ENCODE data around the gene RFX4. TPM values are rescaled to one million over a fixed set of nuclear protein-coding genes. Genes with fewer than 3 reads are reported as not detected.

Gene RFX4
- total RNA-seq, 2 experiments from 2014 or later = not detected

DNA sequence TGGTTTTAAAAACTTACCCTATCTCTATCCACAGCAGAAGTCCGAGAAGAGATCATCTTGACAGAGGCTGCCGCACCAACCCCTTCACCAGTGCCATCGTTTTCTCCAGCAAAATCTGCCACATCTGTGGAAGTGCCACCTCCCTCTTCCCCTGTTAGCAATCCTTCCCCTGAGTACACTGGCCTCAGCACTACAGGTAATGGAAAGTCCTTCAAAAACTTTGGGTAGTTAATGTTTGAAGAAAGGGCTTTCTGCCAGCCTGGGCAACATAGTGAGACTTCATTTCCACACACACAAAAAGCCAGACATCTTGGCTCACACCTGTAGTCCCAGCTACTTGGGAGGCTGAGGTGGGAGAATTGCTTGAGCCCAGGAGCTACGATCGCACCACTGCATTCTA lies 150.1 kb downstream of the RFX4 start:
- Mint-ChIP-seq H3K27me3 (no peaks in the 10 kb centered on the region), H3K36me3 (ENCODE audit: low read depth) (no peaks in the 10 kb centered on the region), H3K9me3 (no peaks in the 10 kb centered on the region), H3K4me1 (ENCODE audit: low read depth) (peaks cover 5% of the 10 kb centered on the region), H3K27ac (no peak overlapping the region), H3K4me3 (no peak overlapping the region)
- TF ChIP-seq, protein P1, sequence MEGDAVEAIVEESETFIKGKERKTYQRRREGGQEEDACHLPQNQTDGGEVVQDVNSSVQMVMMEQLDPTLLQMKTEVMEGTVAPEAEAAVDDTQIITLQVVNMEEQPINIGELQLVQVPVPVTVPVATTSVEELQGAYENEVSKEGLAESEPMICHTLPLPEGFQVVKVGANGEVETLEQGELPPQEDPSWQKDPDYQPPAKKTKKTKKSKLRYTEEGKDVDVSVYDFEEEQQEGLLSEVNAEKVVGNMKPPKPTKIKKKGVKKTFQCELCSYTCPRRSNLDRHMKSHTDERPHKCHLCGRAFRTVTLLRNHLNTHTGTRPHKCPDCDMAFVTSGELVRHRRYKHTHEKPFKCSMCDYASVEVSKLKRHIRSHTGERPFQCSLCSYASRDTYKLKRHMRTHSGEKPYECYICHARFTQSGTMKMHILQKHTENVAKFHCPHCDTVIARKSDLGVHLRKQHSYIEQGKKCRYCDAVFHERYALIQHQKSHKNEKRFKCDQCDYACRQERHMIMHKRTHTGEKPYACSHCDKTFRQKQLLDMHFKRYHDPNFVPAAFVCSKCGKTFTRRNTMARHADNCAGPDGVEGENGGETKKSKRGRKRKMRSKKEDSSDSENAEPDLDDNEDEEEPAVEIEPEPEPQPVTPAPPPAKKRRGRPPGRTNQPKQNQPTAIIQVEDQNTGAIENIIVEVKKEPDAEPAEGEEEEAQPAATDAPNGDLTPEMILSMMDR (IDR thresholded peaks at IDR 0.05) = no peak
- ChIA-PET POLR2A (no interaction called here), CTCF (interaction anchor here (1.0 kb wide), 1 partner anchor 50 kb away, joined by 3 read pairs; no protein-coding TSS in a partner anchor)
- no peak for DNase-seq
- no peak for ATAC-seq
- intact Hi-C loops (cut with micrococcal nuclease) = no loop called here

GRCh38 chr12:106733660-106734059 lies 150.9 kb downstream of the RFX4 start:
- H3K27me3 Mint-ChIP-seq = no peaks in the 10 kb centered on the region
- intact Hi-C loops (cut with micrococcal nuclease) = no loop called here
- DNase-seq (no peak), ATAC-seq (no peak)
- peaks cover 3% of the 10 kb centered on the region for H3K4me1 Mint-ChIP-seq (ENCODE audit: low read depth)
- H3K9me3 Mint-ChIP-seq = no peaks in the 10 kb centered on the region
- no peak overlapping the region for H3K27ac Mint-ChIP-seq
- no peaks in the 10 kb centered on the region for H3K36me3 Mint-ChIP-seq (ENCODE audit: low read depth)
- TF ChIP-seq, protein P1 (IDR thresholded peaks at IDR 0.05) = no peak
- POLR2A ChIA-PET = no interaction called here
- H3K4me3 Mint-ChIP-seq = no peak overlapping the region
- CTCF ChIA-PET = interaction anchor here (0.8 to 1.0 kb wide), 2 partner anchors 50 to 186 kb away, joined by 3 read pairs; no protein-coding TSS in a partner anchor

- H3K36me3 Mint-ChIP-seq (ENCODE audit: low read depth) = no peaks in the 10 kb centered on the region
- ATAC-seq (peak; percentile 62), DNase-seq (peak; percentile 42)
- no peak overlapping the region for H3K27ac Mint-ChIP-seq
- no peak overlapping the region for H3K4me3 Mint-ChIP-seq
- peaks cover 3% of the 10 kb centered on the region for H3K4me1 Mint-ChIP-seq (ENCODE audit: low read depth)
- no peaks in the 10 kb centered on the region for H3K9me3 Mint-ChIP-seq
- peaks cover 2% of the 10 kb centered on the region for H3K27me3 Mint-ChIP-seq
- intact Hi-C loops (cut with micrococcal nuclease) = no loop called here
- CTCF ChIA-PET = interaction anchor here (0.7 to 1.8 kb wide), 6 partner anchors 8 to 106 kb away, joined by 3 to 7 read pairs (median 4); no protein-coding TSS in a partner anchor
- POLR2A ChIA-PET = interaction anchor here (0.6 kb wide), 1 partner anchor 330 kb away, joined by 3 read pairs; no protein-coding TSS in a partner anchor
- TF ChIP-seq, protein P1 (IDR thresholded peaks at IDR 0.05) = no peak
Measured at GRCh38 chr12:106736051-106736957, 153.5 kb downstream of the RFX4 start.

- no peak for ATAC-seq
- intact Hi-C loops (cut with micrococcal nuclease) = no loop called here
- no peaks in the 10 kb centered on the region for H3K36me3 Mint-ChIP-seq (ENCODE audit: low read depth)
- TF ChIP-seq, protein P1 (IDR thresholded peaks at IDR 0.05) = no peak
- CTCF ChIA-PET = interaction anchor here (0.6 to 1.0 kb wide), 4 partner anchors 15 to 115 kb away, joined by 3 read pairs; partner anchors contain the start of gene RIC8B
- no peak overlapping the region for H3K4me3 Mint-ChIP-seq
- no peak for DNase-seq
- H3K9me3 Mint-ChIP-seq = no peaks in the 10 kb centered on the region
- H3K27me3 Mint-ChIP-seq = peaks cover 2% of the 10 kb centered on the region
- POLR2A ChIA-PET = no interaction called here
- H3K27ac Mint-ChIP-seq = no peak overlapping the region
- peaks cover 3% of the 10 kb centered on the region for H3K4me1 Mint-ChIP-seq (ENCODE audit: low read depth)
Measured at GRCh38 chr12:106739318-106739717, 156.5 kb downstream of the RFX4 start.
